ENCODE results near the gene CDH4.

Gene CDH4

GRCh38 chr20:61643656-61644377 lies 391.8 kb downstream of the CDH4 start:
- no peak for TF ChIP-seq CTCF (IDR thresholded peaks at IDR 0.05; ENCODE audit: low read depth, low read length)
- no peak overlapping the region for H3K4me3 ChIP-seq (ENCODE audit: low read depth, low read length)

GRCh38 chr20:61644378-61645076 lies 392.5 kb downstream of the CDH4 start:
- TF ChIP-seq CTCF (IDR thresholded peaks at IDR 0.05; ENCODE audit: low read depth, low read length): no peak
- H3K4me3 ChIP-seq (ENCODE audit: low read depth, low read length): no peak overlapping the region

- H3K4me3 ChIP-seq (ENCODE audit: low read depth, low read length): no peak overlapping the region
- TF ChIP-seq CTCF (IDR thresholded peaks at IDR 0.05; ENCODE audit: low read depth, low read length): no peak
Observed at GRCh38 chr20:61645732-61646131, 393.7 kb downstream of the CDH4 start.

GRCh38 chr20:61646453-61646852 lies 394.4 kb downstream of the CDH4 start:
- TF ChIP-seq CTCF (IDR thresholded peaks at IDR 0.05; ENCODE audit: low read depth, low read length): no peak
- H3K4me3 ChIP-seq (ENCODE audit: low read depth, low read length): no peak overlapping the region

- no peak for TF ChIP-seq CTCF (IDR thresholded peaks at IDR 0.05; ENCODE audit: low read depth, low read length)
Observed at GRCh38 chr20:61646986-61647385, 394.9 kb downstream of the CDH4 start.

GRCh38 chr20:61647702-61648101 lies 395.6 kb downstream of the CDH4 start:
- H3K4me3 ChIP-seq (ENCODE audit: low read depth, low read length): no peak overlapping the region
- TF ChIP-seq CTCF (IDR thresholded peaks at IDR 0.05; ENCODE audit: low read depth, low read length): no peak

More at GRCh38 chr20:61646986-61647385, 394.9 kb downstream of the CDH4 start:
- H3K4me3 ChIP-seq (ENCODE audit: low read depth, low read length): no peak overlapping the region
